ENCODE data around the gene EDIL3.

- no peak for TF ChIP-seq CTCF (IDR thresholded peaks at IDR 0.05; ENCODE audit: low read length)
- TF ChIP-seq EZH2 (optimal IDR thresholded peaks at IDR 0.05; ENCODE audit: low read depth, low read length) = no peak
- no peak for TF ChIP-seq EZH2phosphoT487 (IDR thresholded peaks at IDR 0.05; ENCODE audit: low read length)
Observed at GRCh38 chr5:84248013-84248412, 136.7 kb downstream of the EDIL3 start.
